Type B pancreatic cell (in vitro differentiated cells): ENCODE measurements around the gene FHL3. TPM values are rescaled to one million over a fixed set of nuclear protein-coding genes. Genes with fewer than 3 reads are reported as not detected.

ENCODE experiments used
- DNase-seq: peaks from one replicate; pipeline ENCODE4 v3.0.0; 2021; ENCODE audit warnings: mixed read lengths; ENCODE audit not compliant: unreplicated experiment; ENCODE audit errors: extremely low spot score
- H3K27ac Mint-ChIP-seq: 2 replicates; pipeline ENCODE4 v1.8.0; 2021; ENCODE audit warnings: mild to moderate bottlenecking, mixed read lengths
- H3K27me3 Mint-ChIP-seq: 2 replicates; pipeline ENCODE4 v1.8.0; 2021; ENCODE audit warnings: mixed read lengths
- H3K36me3 Mint-ChIP-seq: 2 replicates; pipeline ENCODE4 v1.8.0; 2021; ENCODE audit warnings: mixed read lengths
- H3K4me1 Mint-ChIP-seq: one replicate; pipeline ENCODE4 v1.8.0; 2021; ENCODE audit warnings: mixed read lengths; ENCODE audit not compliant: unreplicated experiment
- H3K4me3 Mint-ChIP-seq: 2 replicates; pipeline ENCODE4 v1.8.0; 2021; ENCODE audit warnings: mild to moderate bottlenecking, mixed read lengths
- H3K9me3 Mint-ChIP-seq: 2 replicates; pipeline ENCODE4 v1.8.0; 2021; ENCODE audit warnings: mixed read lengths
- CTCF ChIP-seq: fragments of 200-600 bp; sonication (generic); conservative IDR thresholded peaks from 2 replicates; pipeline ENCODE4 v1.5.0; 2021; ENCODE audit warnings: antibody characterized with exemption, mild to moderate bottlenecking
- total RNA-seq: library from RNA; stranded (reverse); gene quantifications from 2 replicates; pipeline ENCODE4 v1.2.1, GENCODE V29; 2021; ENCODE audit warnings: low replicate concordance

FHL3 gene
- total RNA-seq, 1 donor from 2014 or later, result 25.1 TPM

- H3K9me3 Mint-ChIP-seq, result no peaks in the 10 kb centered on the region
- no peaks in the 10 kb centered on the region for H3K27me3 Mint-ChIP-seq
- H3K4me3 Mint-ChIP-seq, result no peak overlapping the region
- peak; percentile 74 for DNase-seq
- H3K36me3 Mint-ChIP-seq, result peaks cover 12% of the 10 kb centered on the region
- peak overlapping the region; percentile 9 for H3K27ac Mint-ChIP-seq
- H3K4me1 Mint-ChIP-seq, result peaks cover 22% of the 10 kb centered on the region
- peak; percentile 86 for TF ChIP-seq CTCF
Measured at GRCh38 chr1:38026592-38027200, 21.4 kb upstream of the FHL3 start.

GRCh38 chr1:38025664-38026063, 20.4 kb upstream of the FHL3 start:
- Mint-ChIP-seq H3K27me3 (no peaks in the 10 kb centered on the region), H3K4me3 (no peak overlapping the region), H3K9me3 (no peaks in the 10 kb centered on the region), H3K36me3 (peaks cover 12% of the 10 kb centered on the region), H3K27ac (no peak overlapping the region), H3K4me1 (peaks cover 18% of the 10 kb centered on the region)
- TF ChIP-seq CTCF, result no peak
- no peak for DNase-seq

- no peak overlapping the region for H3K27ac Mint-ChIP-seq
- H3K4me3 Mint-ChIP-seq, result no peak overlapping the region
- DNase-seq, result no peak
- no peaks in the 10 kb centered on the region for H3K27me3 Mint-ChIP-seq
- no peak for TF ChIP-seq CTCF
- H3K9me3 Mint-ChIP-seq, result no peaks in the 10 kb centered on the region
- peaks cover 13% of the 10 kb centered on the region for H3K4me1 Mint-ChIP-seq
- peaks cover 16% of the 10 kb centered on the region for H3K36me3 Mint-ChIP-seq
Measured at GRCh38 chr1:38025233-38025632, 19.9 kb upstream of the FHL3 start.

- Mint-ChIP-seq H3K4me3 (no peak overlapping the region), H3K9me3 (no peaks in the 10 kb centered on the region), H3K27ac (no peak overlapping the region), H3K27me3 (no peaks in the 10 kb centered on the region), H3K36me3 (peaks cover 17% of the 10 kb centered on the region), H3K4me1 (peaks cover 9% of the 10 kb centered on the region)
- no peak for TF ChIP-seq CTCF
- no peak for DNase-seq
Measured at GRCh38 chr1:38022810-38023209, 17.5 kb upstream of the FHL3 start.

- DNase-seq, result no peak
- TF ChIP-seq CTCF, result no peak
- no peaks in the 10 kb centered on the region for H3K27me3 Mint-ChIP-seq
- peaks cover 17% of the 10 kb centered on the region for H3K36me3 Mint-ChIP-seq
- no peak overlapping the region for H3K27ac Mint-ChIP-seq
- peaks cover 9% of the 10 kb centered on the region for H3K4me1 Mint-ChIP-seq
- H3K4me3 Mint-ChIP-seq, result no peak overlapping the region
- no peaks in the 10 kb centered on the region for H3K9me3 Mint-ChIP-seq
Measured at GRCh38 chr1:38021969-38022368, 16.7 kb upstream of the FHL3 start.

GRCh38 chr1:38020396-38020795, 15.1 kb upstream of the FHL3 start:
- no peak for DNase-seq
- Mint-ChIP-seq H3K27ac (no peak overlapping the region), H3K4me3 (no peak overlapping the region), H3K36me3 (peaks cover 17% of the 10 kb centered on the region), H3K27me3 (no peaks in the 10 kb centered on the region), H3K4me1 (peaks cover 6% of the 10 kb centered on the region), H3K9me3 (no peaks in the 10 kb centered on the region)
- TF ChIP-seq CTCF, result no peak
